HL-60 (cell line): ENCODE measurements around the gene MVK.

Source experiments
- DNase-seq, 2 experiments: peaks; one replicate each; pipeline ENCODE4 v3.0.0-alpha.2; 2010 to 2020; ENCODE audit warnings: low read depth in 1 of 2, low spot score in 1 of 2
- H3K27ac ChIP-seq: fragments of 250-450 bp; sonication (Bioruptor Pico); replicated peaks from 2 replicates; pipeline ENCODE4 v1.5.1; 2020; ENCODE audit warnings: mild to moderate bottlenecking, moderate library complexity
- H3K27me3 ChIP-seq: fragments of 250-450 bp; sonication (Bioruptor Pico); 2 replicates; pipeline ENCODE4 v1.5.1; 2021; ENCODE audit warnings: mild to moderate bottlenecking, moderate library complexity; ENCODE audit not compliant: insufficient read depth, poor library complexity, severe bottlenecking
- H3K4me3 ChIP-seq: replicated peaks from 2 replicates; pipeline ENCODE4 v1.5.1; 2011; ENCODE audit warnings: mild to moderate bottlenecking, control low read depth, low read length; ENCODE audit not compliant: insufficient read depth
- GABPA ChIP-seq: IDR thresholded peaks from 2 replicates; pipeline ENCODE4 v1.6.1; 2012; ENCODE audit warnings: low read depth
- POLR2AphosphoS5 ChIP-seq: IDR thresholded peaks from 2 replicates; pipeline ENCODE4 v1.6.1; 2012; ENCODE audit warnings: low read depth
- SPI1 ChIP-seq: IDR thresholded peaks from 2 replicates; pipeline ENCODE4 v1.6.1; 2012; ENCODE audit warnings: low read depth, mild to moderate bottlenecking, borderline replicate concordance
- TF ChIP-seq, protein P1 (sequence below): IDR thresholded peaks from one replicate; pipeline ENCODE4 v1.5.1; 2011; ENCODE audit warnings: low read length, control low read depth, inconsistent platforms; ENCODE audit not compliant: insufficient read depth
- TF ChIP-seq, protein P2 (sequence below): IDR thresholded peaks from 2 replicates; pipeline ENCODE4 v1.6.1; 2012; ENCODE audit warnings: low read depth; ENCODE audit not compliant: insufficient replicate concordance

Gene MVK

DNA sequence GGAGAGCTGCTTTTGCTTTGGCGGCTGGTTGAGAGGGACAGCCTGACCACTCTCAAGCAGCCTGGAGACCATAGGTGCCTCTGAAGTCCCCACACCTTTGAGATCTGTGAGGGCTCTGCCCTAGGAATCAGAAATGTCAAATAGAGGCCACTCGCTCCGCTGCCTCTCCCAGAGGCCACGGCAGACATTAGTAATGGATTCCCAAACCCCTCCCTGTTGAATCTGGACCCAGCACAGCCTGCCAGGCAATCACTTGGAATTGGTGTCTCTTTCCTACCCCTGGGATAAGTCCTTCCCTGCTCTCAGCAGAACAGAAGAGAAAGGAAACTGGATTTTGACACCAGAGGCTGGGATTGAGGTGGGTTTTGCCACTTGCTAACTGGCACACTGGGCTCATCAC is 25.3 kb upstream of the MVK start:
- TF ChIP-seq, protein P1, sequence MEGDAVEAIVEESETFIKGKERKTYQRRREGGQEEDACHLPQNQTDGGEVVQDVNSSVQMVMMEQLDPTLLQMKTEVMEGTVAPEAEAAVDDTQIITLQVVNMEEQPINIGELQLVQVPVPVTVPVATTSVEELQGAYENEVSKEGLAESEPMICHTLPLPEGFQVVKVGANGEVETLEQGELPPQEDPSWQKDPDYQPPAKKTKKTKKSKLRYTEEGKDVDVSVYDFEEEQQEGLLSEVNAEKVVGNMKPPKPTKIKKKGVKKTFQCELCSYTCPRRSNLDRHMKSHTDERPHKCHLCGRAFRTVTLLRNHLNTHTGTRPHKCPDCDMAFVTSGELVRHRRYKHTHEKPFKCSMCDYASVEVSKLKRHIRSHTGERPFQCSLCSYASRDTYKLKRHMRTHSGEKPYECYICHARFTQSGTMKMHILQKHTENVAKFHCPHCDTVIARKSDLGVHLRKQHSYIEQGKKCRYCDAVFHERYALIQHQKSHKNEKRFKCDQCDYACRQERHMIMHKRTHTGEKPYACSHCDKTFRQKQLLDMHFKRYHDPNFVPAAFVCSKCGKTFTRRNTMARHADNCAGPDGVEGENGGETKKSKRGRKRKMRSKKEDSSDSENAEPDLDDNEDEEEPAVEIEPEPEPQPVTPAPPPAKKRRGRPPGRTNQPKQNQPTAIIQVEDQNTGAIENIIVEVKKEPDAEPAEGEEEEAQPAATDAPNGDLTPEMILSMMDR: no peak
- no peak for TF ChIP-seq POLR2AphosphoS5
- Histone ChIP-seq H3K27me3 (peaks cover 3% of the 10 kb centered on the region), H3K4me3 (no peak overlapping the region), H3K27ac (no peak overlapping the region)
- no peak for DNase-seq

DNA sequence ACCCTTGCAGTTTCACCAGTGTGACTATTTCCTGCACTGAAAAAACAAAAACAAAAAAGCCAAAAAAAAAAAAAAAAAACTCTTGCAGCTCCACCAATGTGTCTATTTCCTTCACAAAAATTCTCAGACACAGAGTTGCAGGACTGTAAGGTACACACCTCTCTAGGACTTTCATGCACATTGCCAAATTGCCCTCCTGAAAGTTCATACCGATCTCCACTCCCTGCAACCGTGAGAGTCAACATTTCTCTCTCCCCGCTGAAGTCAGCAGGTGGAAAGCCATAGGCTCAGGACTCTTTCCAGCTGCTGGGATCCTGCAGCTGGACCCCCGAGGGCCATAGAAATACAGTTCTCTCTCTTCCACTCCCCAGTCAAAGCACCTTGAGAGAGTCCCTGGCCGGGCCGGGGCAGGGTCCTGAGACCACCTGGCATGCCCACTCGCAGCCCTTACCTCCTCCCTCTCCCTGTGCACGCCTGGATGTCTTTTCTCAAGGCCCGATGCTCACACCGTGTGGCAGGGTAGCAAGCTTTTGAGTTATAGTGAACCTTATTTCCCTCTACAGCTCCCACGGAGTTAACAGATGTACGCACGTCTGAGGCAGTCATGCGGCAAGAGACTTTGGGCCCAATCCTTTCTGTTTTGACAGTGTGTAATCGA is 23.9 kb upstream of the MVK start:
- Histone ChIP-seq H3K27me3 (peaks cover 3% of the 10 kb centered on the region), H3K27ac (no peak overlapping the region), H3K4me3 (no peak overlapping the region)
- DNase-seq: no peak
- no peak for TF ChIP-seq SPI1
- TF ChIP-seq POLR2AphosphoS5: no peak
- TF ChIP-seq, protein P2, sequence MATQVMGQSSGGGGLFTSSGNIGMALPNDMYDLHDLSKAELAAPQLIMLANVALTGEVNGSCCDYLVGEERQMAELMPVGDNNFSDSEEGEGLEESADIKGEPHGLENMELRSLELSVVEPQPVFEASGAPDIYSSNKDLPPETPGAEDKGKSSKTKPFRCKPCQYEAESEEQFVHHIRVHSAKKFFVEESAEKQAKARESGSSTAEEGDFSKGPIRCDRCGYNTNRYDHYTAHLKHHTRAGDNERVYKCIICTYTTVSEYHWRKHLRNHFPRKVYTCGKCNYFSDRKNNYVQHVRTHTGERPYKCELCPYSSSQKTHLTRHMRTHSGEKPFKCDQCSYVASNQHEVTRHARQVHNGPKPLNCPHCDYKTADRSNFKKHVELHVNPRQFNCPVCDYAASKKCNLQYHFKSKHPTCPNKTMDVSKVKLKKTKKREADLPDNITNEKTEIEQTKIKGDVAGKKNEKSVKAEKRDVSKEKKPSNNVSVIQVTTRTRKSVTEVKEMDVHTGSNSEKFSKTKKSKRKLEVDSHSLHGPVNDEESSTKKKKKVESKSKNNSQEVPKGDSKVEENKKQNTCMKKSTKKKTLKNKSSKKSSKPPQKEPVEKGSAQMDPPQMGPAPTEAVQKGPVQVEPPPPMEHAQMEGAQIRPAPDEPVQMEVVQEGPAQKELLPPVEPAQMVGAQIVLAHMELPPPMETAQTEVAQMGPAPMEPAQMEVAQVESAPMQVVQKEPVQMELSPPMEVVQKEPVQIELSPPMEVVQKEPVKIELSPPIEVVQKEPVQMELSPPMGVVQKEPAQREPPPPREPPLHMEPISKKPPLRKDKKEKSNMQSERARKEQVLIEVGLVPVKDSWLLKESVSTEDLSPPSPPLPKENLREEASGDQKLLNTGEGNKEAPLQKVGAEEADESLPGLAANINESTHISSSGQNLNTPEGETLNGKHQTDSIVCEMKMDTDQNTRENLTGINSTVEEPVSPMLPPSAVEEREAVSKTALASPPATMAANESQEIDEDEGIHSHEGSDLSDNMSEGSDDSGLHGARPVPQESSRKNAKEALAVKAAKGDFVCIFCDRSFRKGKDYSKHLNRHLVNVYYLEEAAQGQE: no peak
- TF ChIP-seq GABPA: no peak
- TF ChIP-seq, protein P1: no peak

DNA sequence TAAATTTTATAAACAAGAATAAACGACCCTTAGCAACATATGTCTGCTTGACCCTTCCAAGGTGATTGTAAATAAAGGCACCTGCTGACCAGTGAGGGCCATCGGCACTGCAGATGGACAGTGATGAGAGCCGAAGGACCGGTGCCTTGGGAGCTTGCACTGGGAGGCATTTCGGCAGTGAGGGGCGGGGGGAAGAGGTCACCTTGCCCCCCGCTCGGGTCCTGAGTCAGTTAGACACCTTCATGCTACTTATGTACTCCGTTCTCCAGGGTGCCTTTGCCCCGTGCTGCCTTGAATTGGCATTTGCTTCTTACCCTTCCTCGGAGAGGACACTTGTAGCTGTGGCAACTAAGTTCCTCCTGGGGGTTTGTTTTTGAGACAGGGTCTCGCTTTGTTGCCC is 23.3 kb upstream of the MVK start:
- no peak for TF ChIP-seq POLR2AphosphoS5
- TF ChIP-seq, protein P2: no peak
- no peak for DNase-seq
- Histone ChIP-seq H3K4me3 (no peak overlapping the region), H3K27ac (no peak overlapping the region), H3K27me3 (peaks cover 3% of the 10 kb centered on the region)

DNA sequence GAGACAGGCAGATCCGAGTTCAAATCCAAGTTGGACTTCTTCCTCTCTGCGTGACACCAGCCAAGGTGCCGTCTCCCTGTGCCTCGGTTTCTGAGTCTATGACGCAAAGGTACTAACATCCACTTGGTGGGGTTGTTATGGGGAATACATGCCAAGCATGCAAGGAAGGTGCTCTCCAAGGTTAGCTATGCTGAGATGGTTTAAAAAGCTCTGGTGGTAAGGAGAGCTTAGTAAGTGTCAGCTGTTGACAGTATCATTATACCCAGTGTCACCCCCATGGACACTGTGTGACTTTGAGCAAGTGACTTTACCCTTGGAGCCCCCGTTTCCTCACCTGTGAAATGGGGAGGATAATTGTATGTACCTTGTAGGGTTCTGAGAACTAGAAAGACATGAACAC is 22.5 kb upstream of the MVK start:
- Histone ChIP-seq H3K27ac (no peak overlapping the region), H3K4me3 (no peak overlapping the region), H3K27me3 (peaks cover 3% of the 10 kb centered on the region)
- DNase-seq: no peak
- TF ChIP-seq, protein P1: no peak
- TF ChIP-seq, protein P2: peak; percentile 35
